BJ (cell line): ENCODE data around the gene PACRG. TPM values are rescaled to one million over a fixed set of nuclear protein-coding genes. Genes with fewer than 3 reads are reported as not detected.

ENCODE experiments used
- CTCF ChIA-PET: fragments of 350-600 bp; formaldehyde crosslinking; extraction: SDS; loops from one replicate; lab custom pipeline; 2021; ENCODE audit warnings: antibody characterized with exemption, inconsistent platforms; lab: Yijun Ruan, JAX
- POLR2A ChIA-PET: fragments of 300-600 bp; sonication (Branson Sonifier 250); formaldehyde crosslinking; extraction: SDS; loops from one replicate; lab custom pipeline; 2021; ENCODE audit warnings: antibody characterized with exemption; lab: Charles Lee
- DNase-seq: peaks from one replicate; pipeline ENCODE4 v3.0.0-alpha.2; 2011; ENCODE audit warnings: low read depth
- H3K27me3 ChIP-seq: 2 replicates; pipeline ENCODE4 v1.6.0; 2011; ENCODE audit warnings: low read length; ENCODE audit not compliant: control insufficient read depth, insufficient read depth
- H3K36me3 ChIP-seq: 2 replicates; pipeline ENCODE4 v1.5.1; 2011; ENCODE audit warnings: low read length; ENCODE audit not compliant: control insufficient read depth, insufficient read depth
- H3K4me3 ChIP-seq: 2 replicates; pipeline ENCODE4 v1.5.1; 2011; ENCODE audit warnings: low read depth, mild to moderate bottlenecking, control low read depth, low read length
- polyA plus RNA-seq: library from polyadenylated mRNA; depleted of rRNA; stranded (reverse); fragments of >200 nt; gene quantifications from 2 replicates; pipeline ENCODE4 v1.2.3, GENCODE V29; 2011
- TF ChIP-seq, protein P1 (sequence below): IDR thresholded peaks from 2 replicates; pipeline ENCODE4 v1.5.1; 2011; ENCODE audit warnings: low read depth, mild to moderate bottlenecking, control low read depth, inconsistent platforms, low read length, moderate library complexity; ENCODE audit not compliant: insufficient read depth

Gene PACRG
- polyA plus RNA-seq, 1 experiment = 0.20 TPM

DNA sequence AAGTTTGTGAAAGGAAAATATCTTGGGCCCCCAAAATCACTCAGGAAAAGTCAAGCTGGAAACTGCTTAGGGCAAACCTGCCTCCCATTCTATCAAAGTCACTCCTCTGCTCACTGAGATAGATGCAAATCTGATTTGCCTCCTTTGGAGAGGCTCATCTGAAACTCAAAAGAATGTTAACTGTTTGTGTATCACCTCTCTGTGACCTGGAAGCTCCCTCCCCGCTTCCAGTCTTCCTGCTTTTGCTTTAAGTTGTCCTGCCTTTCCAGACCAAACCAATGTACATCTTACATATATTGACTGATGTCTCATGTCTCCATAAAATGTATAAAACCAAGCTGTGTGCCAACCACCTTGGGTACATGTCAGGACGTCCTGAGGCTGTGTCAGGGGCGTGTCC, 355.4 kb downstream of the PACRG start:
- Histone ChIP-seq H3K4me3 (no peak overlapping the region), H3K36me3 (no peaks in the 10 kb centered on the region), H3K27me3 (no peaks in the 10 kb centered on the region)
- DNase-seq = no peak
- CTCF ChIA-PET = no interaction called here
- TF ChIP-seq, protein P1, sequence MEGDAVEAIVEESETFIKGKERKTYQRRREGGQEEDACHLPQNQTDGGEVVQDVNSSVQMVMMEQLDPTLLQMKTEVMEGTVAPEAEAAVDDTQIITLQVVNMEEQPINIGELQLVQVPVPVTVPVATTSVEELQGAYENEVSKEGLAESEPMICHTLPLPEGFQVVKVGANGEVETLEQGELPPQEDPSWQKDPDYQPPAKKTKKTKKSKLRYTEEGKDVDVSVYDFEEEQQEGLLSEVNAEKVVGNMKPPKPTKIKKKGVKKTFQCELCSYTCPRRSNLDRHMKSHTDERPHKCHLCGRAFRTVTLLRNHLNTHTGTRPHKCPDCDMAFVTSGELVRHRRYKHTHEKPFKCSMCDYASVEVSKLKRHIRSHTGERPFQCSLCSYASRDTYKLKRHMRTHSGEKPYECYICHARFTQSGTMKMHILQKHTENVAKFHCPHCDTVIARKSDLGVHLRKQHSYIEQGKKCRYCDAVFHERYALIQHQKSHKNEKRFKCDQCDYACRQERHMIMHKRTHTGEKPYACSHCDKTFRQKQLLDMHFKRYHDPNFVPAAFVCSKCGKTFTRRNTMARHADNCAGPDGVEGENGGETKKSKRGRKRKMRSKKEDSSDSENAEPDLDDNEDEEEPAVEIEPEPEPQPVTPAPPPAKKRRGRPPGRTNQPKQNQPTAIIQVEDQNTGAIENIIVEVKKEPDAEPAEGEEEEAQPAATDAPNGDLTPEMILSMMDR = no peak
- POLR2A ChIA-PET = no interaction called here

- no peak for DNase-seq
- TF ChIP-seq, protein P1 = no peak
- Histone ChIP-seq H3K4me3 (no peak overlapping the region), H3K27me3 (no peaks in the 10 kb centered on the region), H3K36me3 (no peaks in the 10 kb centered on the region)
- ChIA-PET CTCF (no interaction called here), POLR2A (no interaction called here)
These were observed 357.7 kb downstream of the PACRG start for GRCh38 chr6:163085426-163085825.

DNA sequence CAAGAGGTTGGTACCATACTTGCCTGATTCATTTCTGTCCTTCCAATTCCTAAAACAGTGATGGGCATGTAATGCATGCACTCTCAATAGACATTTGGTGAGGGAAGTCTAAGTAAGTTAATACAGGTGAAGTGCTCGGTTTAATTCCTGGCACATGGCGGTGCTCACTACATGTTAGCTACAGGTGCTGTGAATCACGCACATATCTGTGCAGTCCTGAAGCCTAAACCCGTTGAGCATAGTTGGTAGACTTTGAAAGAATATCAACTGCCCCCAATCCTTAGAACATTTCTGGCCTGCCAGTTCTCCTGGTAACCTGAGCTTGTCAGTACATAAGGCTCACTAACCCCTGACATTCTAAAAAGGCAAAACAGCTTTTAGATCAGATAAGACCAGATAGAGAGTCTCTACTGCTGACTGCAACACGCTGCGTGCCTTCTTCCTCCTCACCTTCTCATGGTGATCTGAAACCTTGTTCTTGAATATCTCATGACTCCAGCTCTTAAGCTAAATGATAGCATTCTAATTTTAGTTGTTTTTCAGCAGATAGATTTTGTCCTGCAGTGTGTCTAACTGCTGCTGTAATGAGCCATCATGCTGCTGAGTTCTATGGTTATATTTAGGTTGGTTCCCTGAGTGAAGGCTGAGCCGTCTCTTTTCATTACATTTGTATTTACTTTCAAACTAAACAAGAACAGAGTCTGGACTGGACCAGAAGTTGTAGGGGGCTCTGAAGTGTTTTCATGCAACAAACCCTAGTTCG, 358.3 kb downstream of the PACRG start:
- no peak overlapping the region for H3K4me3 ChIP-seq
- POLR2A ChIA-PET = no interaction called here
- CTCF ChIA-PET = no interaction called here
- TF ChIP-seq, protein P1 = no peak
- no peaks in the 10 kb centered on the region for H3K27me3 ChIP-seq
- no peaks in the 10 kb centered on the region for H3K36me3 ChIP-seq
- DNase-seq = no peak

DNA sequence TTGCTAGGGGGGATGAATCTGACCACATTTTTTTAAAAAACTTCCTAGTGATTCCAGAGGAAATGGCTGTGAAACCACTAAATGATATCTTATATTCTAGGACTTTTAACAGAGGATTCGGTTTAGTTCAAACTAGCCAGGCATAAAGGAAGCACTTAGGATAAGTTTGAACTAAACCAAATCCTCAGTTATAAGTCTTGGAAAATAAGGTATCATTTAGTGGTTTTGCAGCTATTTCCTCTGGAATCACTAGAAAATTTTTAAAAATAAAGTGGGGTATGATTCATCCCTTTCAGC, 358.8 kb downstream of the PACRG start:
- POLR2A ChIA-PET = no interaction called here
- DNase-seq = no peak
- Histone ChIP-seq H3K27me3 (no peaks in the 10 kb centered on the region), H3K4me3 (no peak overlapping the region), H3K36me3 (no peaks in the 10 kb centered on the region)
- TF ChIP-seq, protein P1 = no peak
- CTCF ChIA-PET = no interaction called here

DNA sequence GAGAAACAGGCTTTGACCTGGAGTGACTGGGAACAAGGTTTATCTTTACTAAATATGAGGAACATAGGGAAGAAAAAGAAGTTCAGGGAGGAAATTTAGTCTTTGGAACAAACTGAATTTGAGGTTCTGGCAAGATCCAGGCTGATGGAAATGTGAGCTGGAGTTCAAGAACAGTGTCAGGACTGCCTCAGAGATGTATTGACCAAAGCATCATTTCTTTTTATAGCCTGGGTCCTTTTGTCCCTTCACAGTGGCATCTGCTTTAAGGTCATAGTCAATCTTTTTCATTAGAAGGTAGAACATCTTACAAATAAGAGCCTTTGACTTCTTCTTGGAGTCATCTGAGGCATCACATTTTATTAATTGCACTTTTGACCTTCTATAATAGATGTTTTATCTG, 360.2 kb downstream of the PACRG start:
- POLR2A ChIA-PET = no interaction called here
- TF ChIP-seq, protein P1 = no peak

More for the DNA sequence above, 360.2 kb downstream of the PACRG start:
- Histone ChIP-seq H3K27me3 (no peaks in the 10 kb centered on the region), H3K4me3 (no peak overlapping the region), H3K36me3 (no peaks in the 10 kb centered on the region)
- no peak for DNase-seq
- CTCF ChIA-PET = no interaction called here
